Stimulated activated CD4-positive, alpha-beta T cell treated with anti-CD3 and anti-CD28 coated beads, Interleukin-2, amount 100 ng/mL, for 4 hours (primary cell): ENCODE measurements around the gene MRPS23.

Experiments
- DNase-seq: peaks from one replicate; pipeline ENCODE4 v3.0.0-alpha.2; 2020; ENCODE audit warnings: low read depth

Gene MRPS23

GRCh38 chr17:57879437-57880085 lies 29.7 kb upstream of the MRPS23 start:
- no peak for DNase-seq

- DNase-seq: no peak
Measured at GRCh38 chr17:57877803-57878377, 28.0 kb upstream of the MRPS23 start.

GRCh38 chr17:57876866-57877237 lies 27.0 kb upstream of the MRPS23 start:
- no peak for DNase-seq

- DNase-seq: no peak
Measured at GRCh38 chr17:57876023-57876865, 26.4 kb upstream of the MRPS23 start.

GRCh38 chr17:57875290-57876022 lies 25.6 kb upstream of the MRPS23 start:
- DNase-seq: no peak

- DNase-seq: no peak
Measured at GRCh38 chr17:57874434-57875289, 24.8 kb upstream of the MRPS23 start.

- DNase-seq: no peak
Measured at GRCh38 chr17:57874058-57874419, 24.2 kb upstream of the MRPS23 start.

GRCh38 chr17:57873261-57874057 lies 23.6 kb upstream of the MRPS23 start:
- DNase-seq: no peak

GRCh38 chr17:57872536-57872935 lies 22.7 kb upstream of the MRPS23 start:
- DNase-seq: no peak

- no peak for DNase-seq
Measured at GRCh38 chr17:57871863-57872262, 22.0 kb upstream of the MRPS23 start.

- no peak for DNase-seq
Measured at GRCh38 chr17:57871155-57871554, 21.3 kb upstream of the MRPS23 start.

- no peak for DNase-seq
Measured at GRCh38 chr17:57870283-57870635, 20.4 kb upstream of the MRPS23 start.

- no peak for DNase-seq
Measured at GRCh38 chr17:57869617-57870282, 19.9 kb upstream of the MRPS23 start.

GRCh38 chr17:57868910-57869616 lies 19.2 kb upstream of the MRPS23 start:
- DNase-seq: no peak

- no peak for DNase-seq
Measured at GRCh38 chr17:57868007-57868909, 18.4 kb upstream of the MRPS23 start.

- DNase-seq: no peak
Measured at GRCh38 chr17:57867126-57867525, 17.3 kb upstream of the MRPS23 start.

- no peak for DNase-seq
Measured at GRCh38 chr17:57866723-57867122, 16.9 kb upstream of the MRPS23 start.

GRCh38 chr17:57866319-57866718 lies 16.5 kb upstream of the MRPS23 start:
- DNase-seq: no peak

- DNase-seq: no peak
Measured at GRCh38 chr17:57864273-57864672, 14.4 kb upstream of the MRPS23 start.
